ENCODE results near the gene PRL.

- TF ChIP-seq, protein P1, sequence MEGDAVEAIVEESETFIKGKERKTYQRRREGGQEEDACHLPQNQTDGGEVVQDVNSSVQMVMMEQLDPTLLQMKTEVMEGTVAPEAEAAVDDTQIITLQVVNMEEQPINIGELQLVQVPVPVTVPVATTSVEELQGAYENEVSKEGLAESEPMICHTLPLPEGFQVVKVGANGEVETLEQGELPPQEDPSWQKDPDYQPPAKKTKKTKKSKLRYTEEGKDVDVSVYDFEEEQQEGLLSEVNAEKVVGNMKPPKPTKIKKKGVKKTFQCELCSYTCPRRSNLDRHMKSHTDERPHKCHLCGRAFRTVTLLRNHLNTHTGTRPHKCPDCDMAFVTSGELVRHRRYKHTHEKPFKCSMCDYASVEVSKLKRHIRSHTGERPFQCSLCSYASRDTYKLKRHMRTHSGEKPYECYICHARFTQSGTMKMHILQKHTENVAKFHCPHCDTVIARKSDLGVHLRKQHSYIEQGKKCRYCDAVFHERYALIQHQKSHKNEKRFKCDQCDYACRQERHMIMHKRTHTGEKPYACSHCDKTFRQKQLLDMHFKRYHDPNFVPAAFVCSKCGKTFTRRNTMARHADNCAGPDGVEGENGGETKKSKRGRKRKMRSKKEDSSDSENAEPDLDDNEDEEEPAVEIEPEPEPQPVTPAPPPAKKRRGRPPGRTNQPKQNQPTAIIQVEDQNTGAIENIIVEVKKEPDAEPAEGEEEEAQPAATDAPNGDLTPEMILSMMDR (IDR thresholded peaks at IDR 0.05), result no peak
- no peak for TF ChIP-seq POLR2A (IDR thresholded peaks at IDR 0.05)
These were observed 21.6 kb upstream of the PRL start for GRCh38 chr6:22318404-22318803.

Data from heart left ventricle (tissue), 13 donors.